Measurements from ENCODE around the gene LIX1L.

DNA sequence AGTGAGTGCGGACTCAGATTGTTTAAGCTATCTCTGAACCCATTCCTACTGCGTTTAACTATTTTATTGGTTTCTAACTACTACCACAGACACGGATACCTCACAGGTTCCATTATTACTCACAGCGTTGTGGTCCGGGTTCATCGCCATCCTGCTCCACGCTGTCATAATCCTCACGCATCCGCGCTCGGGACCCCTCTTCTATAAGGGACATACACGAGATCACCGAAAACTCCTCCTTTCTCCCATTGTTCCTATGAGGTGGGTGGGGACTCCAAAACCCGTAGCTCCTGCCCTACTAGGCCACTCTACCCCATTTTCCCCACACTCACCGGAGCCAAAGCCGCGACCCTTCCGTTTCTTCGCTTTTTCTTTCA lies 31.1 kb downstream of the LIX1L start:
- TF ChIP-seq, protein P1, sequence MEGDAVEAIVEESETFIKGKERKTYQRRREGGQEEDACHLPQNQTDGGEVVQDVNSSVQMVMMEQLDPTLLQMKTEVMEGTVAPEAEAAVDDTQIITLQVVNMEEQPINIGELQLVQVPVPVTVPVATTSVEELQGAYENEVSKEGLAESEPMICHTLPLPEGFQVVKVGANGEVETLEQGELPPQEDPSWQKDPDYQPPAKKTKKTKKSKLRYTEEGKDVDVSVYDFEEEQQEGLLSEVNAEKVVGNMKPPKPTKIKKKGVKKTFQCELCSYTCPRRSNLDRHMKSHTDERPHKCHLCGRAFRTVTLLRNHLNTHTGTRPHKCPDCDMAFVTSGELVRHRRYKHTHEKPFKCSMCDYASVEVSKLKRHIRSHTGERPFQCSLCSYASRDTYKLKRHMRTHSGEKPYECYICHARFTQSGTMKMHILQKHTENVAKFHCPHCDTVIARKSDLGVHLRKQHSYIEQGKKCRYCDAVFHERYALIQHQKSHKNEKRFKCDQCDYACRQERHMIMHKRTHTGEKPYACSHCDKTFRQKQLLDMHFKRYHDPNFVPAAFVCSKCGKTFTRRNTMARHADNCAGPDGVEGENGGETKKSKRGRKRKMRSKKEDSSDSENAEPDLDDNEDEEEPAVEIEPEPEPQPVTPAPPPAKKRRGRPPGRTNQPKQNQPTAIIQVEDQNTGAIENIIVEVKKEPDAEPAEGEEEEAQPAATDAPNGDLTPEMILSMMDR (IDR thresholded peaks at IDR 0.05): no peak
- no peak for TF ChIP-seq POLR2A (IDR thresholded peaks at IDR 0.05)

Measured in right lobe of liver (tissue), 4 donors.